ENCODE data around the gene STXBP1.
A peak's percentile ranks its signal among the peaks of the same experiment; 100 is the strongest.

The STXBP1 gene

GRCh38 chr9:127734747-127735529, 122.9 kb downstream of the STXBP1 start, which contains the start of gene TOR2A:
Gene TOR2A (minus strand): TSS chr9:127735294. CDS start chr9:127735270, 24 bp downstream.
- peaks cover 17% of the 10 kb centered on the region for H3K36me3 Mint-ChIP-seq (ENCODE audit: low read depth)
- H3K4me3 Mint-ChIP-seq, result peak within 1 kb of the TSS; percentile 88
- no peaks in the 10 kb centered on the region for H3K27me3 Mint-ChIP-seq (ENCODE audit: low read depth)
- no peaks in the 10 kb centered on the region for H3K9me3 Mint-ChIP-seq
- peak within 1 kb of the TSS; percentile 94 for H3K27ac Mint-ChIP-seq
- peaks cover 13% of the 10 kb centered on the region for H3K4me1 Mint-ChIP-seq (ENCODE audit: low read depth)
- peak; percentile 96 for DNase-seq (ENCODE audit: low spot score)

- Mint-ChIP-seq H3K4me1 (ENCODE audit: low read depth) (peaks cover 13% of the 10 kb centered on the region), H3K27ac (peak overlapping the region; percentile 94), H3K4me3 (peak overlapping the region; percentile 88), H3K36me3 (ENCODE audit: low read depth) (peaks cover 21% of the 10 kb centered on the region), H3K9me3 (no peaks in the 10 kb centered on the region), H3K27me3 (ENCODE audit: low read depth) (no peaks in the 10 kb centered on the region)
- DNase-seq (ENCODE audit: low spot score), result no peak
Measured at GRCh38 chr9:127735530-127736185, 123.6 kb downstream of the STXBP1 start.

GRCh38 chr9:127738666-127739065, 126.6 kb downstream of the STXBP1 start:
- no peak overlapping the region for H3K4me3 Mint-ChIP-seq
- no peak overlapping the region for H3K27ac Mint-ChIP-seq

GRCh38 chr9:127739614-127740330, 127.7 kb downstream of the STXBP1 start:
- Mint-ChIP-seq H3K27me3 (ENCODE audit: low read depth) (no peaks in the 10 kb centered on the region), H3K4me3 (no peak overlapping the region), H3K4me1 (ENCODE audit: low read depth) (peaks cover 5% of the 10 kb centered on the region), H3K27ac (no peak overlapping the region), H3K36me3 (ENCODE audit: low read depth) (peaks cover 38% of the 10 kb centered on the region), H3K9me3 (no peaks in the 10 kb centered on the region)
- DNase-seq (ENCODE audit: low spot score), result no peak

More at GRCh38 chr9:127738666-127739065, 126.6 kb downstream of the STXBP1 start:
- peaks cover 33% of the 10 kb centered on the region for H3K36me3 Mint-ChIP-seq (ENCODE audit: low read depth)
- H3K9me3 Mint-ChIP-seq, result no peaks in the 10 kb centered on the region
- H3K27me3 Mint-ChIP-seq (ENCODE audit: low read depth), result no peaks in the 10 kb centered on the region
- peaks cover 10% of the 10 kb centered on the region for H3K4me1 Mint-ChIP-seq (ENCODE audit: low read depth)
- no peak for DNase-seq (ENCODE audit: low spot score)

GRCh38 chr9:127741831-127742434, 129.9 kb downstream of the STXBP1 start:
- Mint-ChIP-seq H3K27me3 (ENCODE audit: low read depth) (no peaks in the 10 kb centered on the region), H3K4me3 (no peak overlapping the region), H3K4me1 (ENCODE audit: low read depth) (no peaks in the 10 kb centered on the region), H3K36me3 (ENCODE audit: low read depth) (peaks cover 43% of the 10 kb centered on the region), H3K27ac (no peak overlapping the region), H3K9me3 (no peaks in the 10 kb centered on the region)
- no peak for DNase-seq (ENCODE audit: low spot score)

Data from T-helper 2 cell treated with Interferon-gamma antibody and Interleukin-4, amounts not matched to agents 5 μg/mL and 100 μg/mL, for 36 hours (primary cell).